Duodenal mucosa (tissue), 2 donors: ENCODE data around the gene ATP6V0D1.

Experiments used
- H3K27ac ChIP-seq: one replicate; pipeline ENCODE4 v1.7.0; 2013; ENCODE audit warnings: low read depth, low read length
- H3K27me3 ChIP-seq, 2 donors: one replicate each; pipeline ENCODE4 v1.7.0; 2013; ENCODE audit warnings: low read length in 2 of 2, control low read depth in 1 of 2; ENCODE audit not compliant: insufficient read depth in 2 of 2, control insufficient read depth in 1 of 2
- H3K36me3 ChIP-seq, 2 donors: one replicate each; pipeline ENCODE4 v1.7.0; 2013; ENCODE audit warnings: low read length in 2 of 2, control low read depth in 1 of 2; ENCODE audit not compliant: insufficient read depth in 2 of 2, control insufficient read depth in 1 of 2
- H3K4me1 ChIP-seq, 2 donors: one replicate each; pipeline ENCODE4 v1.7.0; 2013; ENCODE audit warnings: low read length in 2 of 2, control low read depth in 1 of 2; ENCODE audit not compliant: insufficient read depth in 2 of 2, control insufficient read depth in 1 of 2
- H3K4me3 ChIP-seq, 2 donors: one replicate each; pipeline ENCODE4 v1.7.0; 2013; ENCODE audit warnings: low read length in 2 of 2, low read depth in 1 of 2
- H3K9ac ChIP-seq, 2 donors: one replicate each; pipeline ENCODE4 v1.7.0; 2013; ENCODE audit warnings: low read length in 2 of 2, low read depth in 1 of 2
- H3K9me3 ChIP-seq, 2 donors: one replicate each; pipeline ENCODE4 v1.7.0; 2013; ENCODE audit warnings: low read length in 2 of 2, control low read depth in 1 of 2; ENCODE audit not compliant: control insufficient read depth in 1 of 2

Gene ATP6V0D1

DNA sequence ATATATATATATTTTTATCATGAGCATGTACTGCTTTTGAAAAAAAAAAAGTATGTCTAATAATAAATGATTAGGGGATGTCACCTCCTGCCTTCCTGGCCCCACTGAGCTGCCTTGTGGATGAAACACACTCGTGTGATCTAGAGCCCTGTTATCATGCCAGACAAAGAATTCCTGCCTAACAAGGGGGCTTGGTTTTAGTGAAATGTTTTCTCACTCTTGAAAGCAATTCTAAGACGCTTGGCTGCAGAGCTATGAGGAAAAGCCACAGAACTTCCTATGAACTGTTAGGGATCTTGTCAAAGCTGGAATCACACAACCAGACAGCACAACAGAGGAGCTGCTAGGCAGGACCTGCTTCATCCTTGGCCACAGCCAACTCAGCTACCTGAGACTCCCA is 68.7 kb downstream of the ATP6V0D1 start:
- no peak overlapping the region for H3K27ac ChIP-seq

DNA sequence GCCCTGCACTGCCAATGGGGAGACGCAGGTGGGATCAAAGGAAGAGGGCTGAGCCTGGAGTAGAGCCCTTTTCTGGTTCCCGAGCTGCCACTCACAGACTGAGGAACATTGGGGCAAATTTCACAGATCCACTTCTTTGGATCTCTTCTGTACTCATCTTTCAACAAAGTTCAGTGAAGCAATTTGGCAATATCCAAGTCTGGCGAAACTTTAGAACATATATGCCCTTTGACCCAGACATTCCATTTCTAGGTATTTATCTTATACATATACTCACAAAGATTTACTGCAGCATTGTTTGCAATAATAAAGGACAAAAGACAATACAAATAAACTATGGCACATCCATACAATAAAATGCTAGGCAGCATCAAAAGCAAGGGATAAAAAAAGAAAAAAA is 69.6 kb downstream of the ATP6V0D1 start:
- no peak overlapping the region for H3K27ac ChIP-seq
- H3K27me3 ChIP-seq = no peaks in the 10 kb centered on the region
- H3K36me3 ChIP-seq = no peaks in the 10 kb centered on the region
- no peak overlapping the region for H3K9ac ChIP-seq
- H3K9me3 ChIP-seq = no peaks in the 10 kb centered on the region
- H3K4me1 ChIP-seq = peaks cover 5 to 6% of the 10 kb centered on the region in 2 donors
- no peak overlapping the region for H3K4me3 ChIP-seq

More for the DNA sequence above, 68.7 kb downstream of the ATP6V0D1 start:
- H3K4me1 ChIP-seq = peaks cover 6 to 12% of the 10 kb centered on the region in 2 donors
- H3K9ac ChIP-seq = no peak overlapping the region
- H3K36me3 ChIP-seq = no peaks in the 10 kb centered on the region
- H3K27me3 ChIP-seq = no peaks in the 10 kb centered on the region
- no peak overlapping the region for H3K4me3 ChIP-seq
- H3K9me3 ChIP-seq = no peaks in the 10 kb centered on the region

DNA sequence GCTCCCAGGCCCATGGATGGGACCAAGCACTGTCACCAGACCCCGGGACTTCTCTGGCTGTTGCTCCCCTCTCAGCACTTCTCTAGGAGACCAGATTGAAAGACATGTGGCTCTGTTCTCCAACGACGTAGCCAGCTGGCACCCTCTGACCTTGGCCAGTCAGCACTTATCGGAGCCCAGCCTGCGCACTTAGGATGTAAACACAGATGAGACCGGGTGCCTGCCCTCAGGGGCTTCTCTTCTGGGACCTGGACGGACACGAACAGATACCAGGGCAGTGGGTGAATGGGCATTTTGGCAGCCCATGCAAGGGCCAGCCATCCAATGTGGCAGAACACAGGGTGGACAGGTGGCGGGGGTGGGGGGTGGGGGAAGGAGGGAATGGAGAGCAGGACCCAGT is 71.3 kb downstream of the ATP6V0D1 start:
- H3K9ac ChIP-seq = no peak overlapping the region
- H3K4me1 ChIP-seq = peaks cover 6 to 12% of the 10 kb centered on the region in 2 donors
- no peak overlapping the region for H3K4me3 ChIP-seq
- H3K36me3 ChIP-seq = no peaks in the 10 kb centered on the region
- H3K27me3 ChIP-seq = no peaks in the 10 kb centered on the region
- no peak overlapping the region for H3K27ac ChIP-seq
- no peaks in the 10 kb centered on the region for H3K9me3 ChIP-seq

DNA sequence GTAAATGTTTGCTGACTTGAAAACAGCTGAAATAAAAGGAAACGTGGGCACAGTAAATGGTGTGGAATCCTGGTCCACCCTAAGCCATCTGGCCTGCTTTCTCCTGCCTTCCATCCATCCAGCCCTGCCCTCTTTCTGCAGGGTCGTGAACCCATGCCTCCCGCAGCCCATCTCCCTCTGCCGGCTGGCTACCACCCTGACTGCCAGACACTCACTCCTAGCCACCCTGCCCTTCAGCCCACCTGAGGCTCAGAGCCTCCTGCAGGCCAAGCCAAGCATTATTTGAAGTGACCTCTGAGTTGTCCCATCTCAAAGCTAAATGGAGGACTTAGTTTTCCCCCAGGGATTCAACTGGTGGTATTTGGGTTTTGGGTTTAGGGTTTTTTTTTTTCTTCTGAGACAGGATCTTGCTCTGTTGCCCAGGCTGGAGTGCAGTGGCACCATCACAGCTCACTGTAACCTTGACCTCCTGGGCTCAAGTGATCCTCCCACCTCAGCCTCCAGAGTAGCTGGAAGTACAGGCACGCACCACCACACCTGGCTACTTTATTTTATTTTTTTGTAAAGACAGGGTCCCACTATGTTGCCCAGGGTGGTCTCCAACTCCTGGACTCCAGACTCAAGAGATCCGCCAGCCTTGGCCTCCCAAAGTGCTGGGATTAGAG is 73.0 kb downstream of the ATP6V0D1 start:
- H3K4me1 ChIP-seq = peaks cover 7 to 12% of the 10 kb centered on the region in 2 donors
- no peak overlapping the region for H3K9ac ChIP-seq
- no peak overlapping the region for H3K27ac ChIP-seq
- no peaks in the 10 kb centered on the region for H3K27me3 ChIP-seq
- no peak overlapping the region for H3K4me3 ChIP-seq
- no peaks in the 10 kb centered on the region for H3K36me3 ChIP-seq
- H3K9me3 ChIP-seq = no peaks in the 10 kb centered on the region

DNA sequence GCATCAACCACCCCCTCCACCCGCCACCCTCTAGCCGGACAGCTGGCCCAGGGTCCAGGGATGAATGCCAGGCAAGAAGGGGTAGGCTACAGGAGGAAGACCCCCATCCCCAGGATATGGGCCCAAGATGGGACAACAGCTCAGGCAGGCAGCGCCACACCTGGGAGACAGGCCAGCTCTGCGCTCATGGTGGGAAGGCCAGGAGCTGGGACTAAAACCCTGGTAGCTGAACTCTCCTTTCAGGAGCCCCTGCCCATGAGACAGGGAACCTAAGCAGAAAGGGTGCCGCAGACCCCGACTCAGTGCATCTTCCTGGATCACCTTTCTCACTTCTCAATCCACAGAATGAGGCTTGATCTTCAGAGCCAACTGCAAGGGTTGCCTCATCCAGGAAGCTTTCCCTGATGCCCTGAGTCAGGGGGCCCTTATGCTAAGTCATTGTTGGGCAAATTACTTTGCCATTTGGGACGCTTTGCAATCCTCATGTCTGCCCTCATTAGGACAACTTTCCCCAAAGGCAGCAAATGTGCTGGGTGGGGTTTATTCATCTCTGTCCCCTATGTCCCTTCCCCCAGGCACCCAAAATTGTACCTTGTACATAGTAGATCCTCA is 73.7 kb downstream of the ATP6V0D1 start:
- Histone ChIP-seq H3K9me3 (no peaks in the 10 kb centered on the region), H3K9ac (peak overlapping the region in 1 of 2 donors; percentile 11), H3K36me3 (no peaks in the 10 kb centered on the region), H3K4me1 (peaks cover 7 to 12% of the 10 kb centered on the region in 2 donors), H3K27ac (no peak overlapping the region), H3K27me3 (no peaks in the 10 kb centered on the region), H3K4me3 (no peak overlapping the region)

DNA sequence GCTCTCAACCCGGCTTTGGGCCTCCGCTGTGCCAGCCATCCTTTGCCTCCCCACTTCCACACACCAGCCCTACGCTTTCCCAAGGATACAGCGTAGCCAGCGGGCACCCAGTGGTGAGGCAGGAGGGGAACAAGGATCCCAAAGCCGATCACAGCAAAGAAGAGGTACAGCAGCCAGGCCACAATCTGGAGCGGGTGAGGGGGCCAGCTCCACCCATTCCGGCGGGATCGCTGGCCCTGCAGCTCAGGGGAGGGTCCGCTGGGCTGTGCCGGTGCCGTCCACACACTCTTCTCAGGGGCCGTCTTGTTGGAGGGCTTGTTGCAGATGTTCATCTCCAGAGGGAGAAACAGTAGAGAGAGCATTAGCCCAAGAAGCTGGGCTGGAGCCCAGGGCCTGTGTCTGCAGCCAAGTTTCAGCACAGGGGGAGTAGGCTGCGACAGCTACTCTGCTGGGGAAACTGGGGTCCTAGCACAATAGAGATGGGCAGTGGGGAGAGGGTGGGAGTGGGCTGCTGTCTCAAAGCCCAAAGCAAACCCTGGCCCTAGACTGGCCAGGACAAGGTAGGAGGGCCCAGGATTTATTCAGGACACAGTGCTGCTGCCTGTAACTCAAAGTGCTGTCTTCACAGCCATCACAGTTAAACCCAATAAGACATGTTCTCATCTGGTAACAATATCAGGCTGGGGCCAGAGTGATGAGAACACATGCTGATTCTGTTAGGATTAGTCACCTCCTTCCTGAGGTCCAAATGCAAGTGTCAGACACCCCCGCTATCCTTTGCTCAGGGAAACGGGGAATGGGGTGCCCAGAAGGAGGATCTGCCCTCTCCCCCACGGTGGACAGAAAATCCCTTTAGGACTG is 74.6 kb downstream of the ATP6V0D1 start:
- no peaks in the 10 kb centered on the region for H3K36me3 ChIP-seq
- no peaks in the 10 kb centered on the region for H3K9me3 ChIP-seq
- H3K4me3 ChIP-seq = no peak overlapping the region
- H3K4me1 ChIP-seq = peaks cover 7 to 12% of the 10 kb centered on the region in 2 donors
- H3K27me3 ChIP-seq = no peaks in the 10 kb centered on the region
- peak overlapping the region in 1 of 2 donors; percentile 15 for H3K9ac ChIP-seq
- H3K27ac ChIP-seq = no peak overlapping the region

DNA sequence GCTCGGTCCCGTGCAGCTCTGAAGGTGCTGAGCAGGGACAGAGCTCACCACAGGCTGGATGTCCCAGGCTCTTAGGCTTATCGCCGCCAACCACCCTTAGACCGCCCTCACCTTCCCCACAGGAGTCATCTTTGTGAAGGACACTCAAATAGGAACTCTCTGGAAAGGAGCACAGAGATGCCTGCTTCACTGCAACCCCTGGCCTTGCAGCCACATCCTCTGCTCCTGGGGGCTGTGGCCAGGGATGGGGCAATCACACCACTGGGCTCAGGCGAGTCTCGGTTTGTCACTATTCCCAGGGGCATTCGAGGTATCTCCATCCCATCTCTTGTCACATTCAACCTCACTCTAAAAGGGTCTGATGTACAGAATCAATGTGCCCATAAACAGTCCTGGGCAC is 75.6 kb downstream of the ATP6V0D1 start:
- H3K27me3 ChIP-seq = no peaks in the 10 kb centered on the region
- H3K27ac ChIP-seq = no peak overlapping the region
- H3K9ac ChIP-seq = no peak overlapping the region
- peaks cover 7 to 12% of the 10 kb centered on the region in 2 donors for H3K4me1 ChIP-seq
- no peaks in the 10 kb centered on the region for H3K9me3 ChIP-seq
- no peaks in the 10 kb centered on the region for H3K36me3 ChIP-seq
- H3K4me3 ChIP-seq = no peak overlapping the region

DNA sequence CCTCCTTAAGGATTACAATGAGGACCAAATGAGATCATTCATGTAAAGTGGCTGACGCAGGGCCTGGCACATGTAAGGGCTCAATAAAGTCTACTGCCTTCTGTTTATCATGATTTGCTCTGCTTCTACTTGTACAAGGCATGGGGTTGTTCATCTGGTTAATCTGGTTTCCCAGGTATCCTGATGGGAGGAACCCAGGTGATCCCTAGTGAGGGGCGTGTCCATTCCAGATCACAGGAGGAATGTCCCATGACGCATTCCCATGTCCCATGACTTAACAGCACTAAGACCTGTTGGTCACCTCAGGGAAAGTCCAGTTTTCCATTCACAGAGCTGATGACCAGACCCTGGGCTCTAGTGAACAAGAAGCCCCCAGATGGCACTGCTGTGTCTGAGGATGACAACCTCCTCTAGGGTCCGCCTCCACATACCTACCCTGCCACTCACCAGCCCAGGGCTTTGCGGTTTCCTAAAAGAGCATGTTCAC is 76.2 kb downstream of the ATP6V0D1 start:
- peak overlapping the region in 1 of 2 donors; percentile 34 for H3K9ac ChIP-seq
- H3K27me3 ChIP-seq = no peaks in the 10 kb centered on the region
- no peak overlapping the region for H3K27ac ChIP-seq
- peaks cover 8 to 12% of the 10 kb centered on the region in 2 donors for H3K4me1 ChIP-seq
- H3K4me3 ChIP-seq = no peak overlapping the region
- H3K9me3 ChIP-seq = no peaks in the 10 kb centered on the region
- H3K36me3 ChIP-seq = no peaks in the 10 kb centered on the region

DNA sequence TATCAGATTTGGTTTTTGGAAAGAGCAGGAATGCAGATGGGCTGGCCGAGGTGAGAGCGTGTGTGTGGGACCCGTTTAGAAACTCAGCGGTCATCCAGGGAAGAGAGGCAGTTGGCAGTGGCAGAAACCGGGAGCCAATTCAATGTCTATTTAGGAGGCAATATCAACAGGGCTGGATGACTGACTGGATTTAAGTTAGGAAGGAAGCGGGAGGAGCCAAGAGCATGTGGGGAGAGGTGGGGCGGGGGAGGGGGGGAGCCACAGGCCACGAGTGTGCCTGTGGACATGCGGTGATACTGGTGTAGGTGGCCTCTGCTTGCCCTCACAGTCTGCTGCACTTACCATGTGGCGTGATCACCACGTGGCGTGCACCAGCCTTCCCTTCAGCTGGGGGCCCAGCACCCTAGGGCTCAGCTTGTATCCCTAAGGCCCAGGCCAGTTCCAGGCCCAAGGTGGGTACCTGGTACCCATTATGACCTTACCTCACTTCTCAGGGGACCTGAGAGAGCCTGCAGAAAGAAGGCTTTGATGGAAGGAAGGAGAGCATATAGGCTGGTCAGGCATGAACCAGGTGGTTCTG is 76.9 kb downstream of the ATP6V0D1 start:
- H3K4me1 ChIP-seq = peaks cover 14 to 19% of the 10 kb centered on the region in 2 donors
- no peaks in the 10 kb centered on the region for H3K27me3 ChIP-seq
- H3K27ac ChIP-seq = no peak overlapping the region
- no peaks in the 10 kb centered on the region for H3K9me3 ChIP-seq
- H3K36me3 ChIP-seq = no peaks in the 10 kb centered on the region
- H3K9ac ChIP-seq = peak overlapping the region in 1 of 2 donors; percentile 34
- H3K4me3 ChIP-seq = no peak overlapping the region
